Activated CD8-positive, alpha-beta T cell treated with anti-CD3 and anti-CD28 coated beads for 36 hours (primary cell): Measurements from ENCODE around the gene ANKRD33B. TPM values are rescaled to one million over a fixed set of nuclear protein-coding genes. Genes with fewer than 3 reads are reported as not detected.

Experiments used
- ATAC-seq: fragments of 200-7000 bp; cut with Tn5 transposase; one replicate; pipeline ENCODE4 v1.10.0; 2021; ENCODE audit warnings: mild to moderate bottlenecking, moderate library complexity
- CTCF ChIA-PET: fragments of 350-600 bp; sonication (Branson Sonifier 250); formaldehyde crosslinking; loops from one replicate; lab custom pipeline; 2021; ENCODE audit warnings: antibody characterized with exemption; lab: Charles Lee
- POLR2A ChIA-PET: fragments of 350-600 bp; sonication (Branson Sonifier 250); formaldehyde crosslinking; loops from one replicate; lab custom pipeline; 2021; ENCODE audit warnings: antibody characterized with exemption; lab: Charles Lee
- DNase-seq: peaks from one replicate; pipeline ENCODE4 v3.0.0-alpha.2; 2020
- H3K27ac Mint-ChIP-seq: one replicate; pipeline ENCODE4 v1.8.0; 2021; ENCODE audit warnings: mild to moderate bottlenecking, mixed read lengths
- H3K27me3 Mint-ChIP-seq: one replicate; pipeline ENCODE4 v1.8.0; 2021; ENCODE audit warnings: mixed read lengths
- H3K36me3 Mint-ChIP-seq: one replicate; pipeline ENCODE4 v1.8.0; 2021; ENCODE audit warnings: low read depth, mixed read lengths
- H3K4me1 Mint-ChIP-seq: one replicate; pipeline ENCODE4 v1.8.0; 2021; ENCODE audit warnings: low read depth, mixed read lengths
- H3K4me3 Mint-ChIP-seq: one replicate; pipeline ENCODE4 v1.8.0; 2021; ENCODE audit warnings: mild to moderate bottlenecking, moderate library complexity, mixed read lengths
- H3K9me3 Mint-ChIP-seq: one replicate; pipeline ENCODE4 v1.8.0; 2021; ENCODE audit warnings: mixed read lengths
- intact Hi-C: fragments of 100-400 bp; cut with micrococcal nuclease; formaldehyde crosslinking; loops from one replicate; pipeline ENCODE4 v1.10.0; 2022
- total RNA-seq, 2 experiments: library from RNA; stranded (reverse); gene quantifications; one replicate each; pipeline ENCODE4 v1.2.3, GENCODE V29; 2021
- TF ChIP-seq, protein P1 (sequence below): fragments of 200-600 bp; IDR thresholded peaks from one replicate; pipeline ENCODE4 v1.8.0; 2022; ENCODE audit warnings: antibody characterized with exemption, mild to moderate bottlenecking

The ANKRD33B gene
- total RNA-seq, 2 experiments from 2014 or later, result 13.6 to 13.8 TPM

DNA sequence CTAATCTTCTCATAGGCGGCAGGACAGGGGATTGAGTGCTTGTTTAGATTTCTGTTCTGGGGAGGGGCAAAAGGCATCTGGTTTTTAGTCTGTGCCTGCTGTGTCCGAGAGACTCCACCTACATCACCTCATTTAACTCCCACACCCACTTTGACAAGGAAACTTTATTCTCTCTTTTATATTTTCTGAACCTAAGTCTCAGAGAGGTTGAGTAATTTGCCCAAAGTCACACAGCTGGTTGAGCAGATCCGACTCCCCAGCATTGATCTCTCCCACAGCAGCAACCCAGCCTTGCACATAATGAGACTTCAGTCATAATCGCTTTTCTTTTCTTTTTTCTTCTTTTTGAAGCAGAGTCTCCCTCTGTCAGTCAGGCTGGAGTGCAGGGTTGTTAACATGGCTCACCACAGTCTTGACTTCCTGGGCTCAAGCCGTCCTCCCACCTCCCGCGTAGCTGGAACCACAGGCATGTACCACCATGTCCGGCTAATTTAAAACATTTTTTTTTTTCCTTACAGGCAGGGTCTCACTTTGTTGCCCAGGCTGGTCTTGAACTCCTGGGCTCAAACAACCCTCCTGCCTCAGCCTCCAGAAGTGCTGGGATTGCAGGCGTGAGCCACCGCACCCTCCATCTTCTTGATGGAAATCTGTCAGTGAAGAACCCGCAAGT, 36.5 kb upstream of the ANKRD33B start:
- H3K4me3 Mint-ChIP-seq, result no peak overlapping the region
- ChIA-PET CTCF (interaction anchor here (0.9 kb wide), 1 partner anchor 100 kb away, joined by 3 read pairs; no protein-coding TSS in a partner anchor), POLR2A (no interaction called here)
- TF ChIP-seq, protein P1, sequence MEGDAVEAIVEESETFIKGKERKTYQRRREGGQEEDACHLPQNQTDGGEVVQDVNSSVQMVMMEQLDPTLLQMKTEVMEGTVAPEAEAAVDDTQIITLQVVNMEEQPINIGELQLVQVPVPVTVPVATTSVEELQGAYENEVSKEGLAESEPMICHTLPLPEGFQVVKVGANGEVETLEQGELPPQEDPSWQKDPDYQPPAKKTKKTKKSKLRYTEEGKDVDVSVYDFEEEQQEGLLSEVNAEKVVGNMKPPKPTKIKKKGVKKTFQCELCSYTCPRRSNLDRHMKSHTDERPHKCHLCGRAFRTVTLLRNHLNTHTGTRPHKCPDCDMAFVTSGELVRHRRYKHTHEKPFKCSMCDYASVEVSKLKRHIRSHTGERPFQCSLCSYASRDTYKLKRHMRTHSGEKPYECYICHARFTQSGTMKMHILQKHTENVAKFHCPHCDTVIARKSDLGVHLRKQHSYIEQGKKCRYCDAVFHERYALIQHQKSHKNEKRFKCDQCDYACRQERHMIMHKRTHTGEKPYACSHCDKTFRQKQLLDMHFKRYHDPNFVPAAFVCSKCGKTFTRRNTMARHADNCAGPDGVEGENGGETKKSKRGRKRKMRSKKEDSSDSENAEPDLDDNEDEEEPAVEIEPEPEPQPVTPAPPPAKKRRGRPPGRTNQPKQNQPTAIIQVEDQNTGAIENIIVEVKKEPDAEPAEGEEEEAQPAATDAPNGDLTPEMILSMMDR, result no peak
- peaks cover 9% of the 10 kb centered on the region for H3K27me3 Mint-ChIP-seq
- H3K4me1 Mint-ChIP-seq, result no peaks in the 10 kb centered on the region
- DNase-seq (no peak), ATAC-seq (no peak)
- no peaks in the 10 kb centered on the region for H3K36me3 Mint-ChIP-seq
- peaks cover 3% of the 10 kb centered on the region for H3K9me3 Mint-ChIP-seq
- intact Hi-C loops, result no loop called here
- no peak overlapping the region for H3K27ac Mint-ChIP-seq

DNA sequence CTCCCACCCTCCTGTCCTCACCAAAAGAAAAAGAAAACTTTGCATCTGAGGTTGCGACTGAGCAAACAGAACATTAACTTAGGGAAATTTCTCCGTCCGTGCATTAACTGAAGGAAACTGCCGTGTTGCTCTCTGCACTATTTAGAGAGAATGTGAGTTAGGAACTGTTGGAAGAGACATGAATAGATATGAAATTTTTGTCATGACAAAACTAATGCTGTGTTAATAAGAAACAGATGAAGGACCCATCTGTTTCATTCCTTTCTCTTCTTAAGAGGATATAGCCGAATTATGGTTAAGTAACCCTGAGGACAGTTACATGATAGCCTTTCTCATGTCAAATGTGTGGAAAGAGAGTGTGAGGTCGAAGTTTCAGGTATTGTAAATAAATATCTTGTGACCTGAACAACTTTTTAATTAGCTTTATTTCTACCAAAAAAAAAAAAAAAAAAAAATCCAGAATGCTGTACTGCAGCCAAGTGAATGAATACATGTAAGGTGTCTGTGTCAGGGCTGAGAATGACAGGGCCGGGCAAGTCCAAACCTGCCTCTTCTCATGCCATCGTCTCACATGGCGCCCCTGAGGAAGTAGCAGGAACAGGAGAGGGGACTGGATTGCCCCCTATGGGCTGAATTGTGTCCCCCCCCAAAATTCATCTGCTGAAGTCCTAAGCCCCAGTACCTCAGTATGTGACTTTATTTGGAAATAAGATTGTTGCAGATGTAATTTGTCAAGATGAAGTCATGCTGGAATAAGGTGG, 35.6 kb upstream of the ANKRD33B start:
- Mint-ChIP-seq H3K4me3 (no peak overlapping the region), H3K36me3 (no peaks in the 10 kb centered on the region), H3K9me3 (peaks cover 1% of the 10 kb centered on the region), H3K27ac (no peak overlapping the region), H3K4me1 (no peaks in the 10 kb centered on the region), H3K27me3 (peaks cover 11% of the 10 kb centered on the region)
- DNase-seq, result no peak
- intact Hi-C loops, result no loop called here
- no peak for ATAC-seq
- CTCF ChIA-PET, result interaction anchor here (0.9 to 1.1 kb wide), 2 partner anchors 76 to 99 kb away, joined by 3 read pairs; no protein-coding TSS in a partner anchor
- POLR2A ChIA-PET, result no interaction called here
- TF ChIP-seq, protein P1, result no peak

DNA sequence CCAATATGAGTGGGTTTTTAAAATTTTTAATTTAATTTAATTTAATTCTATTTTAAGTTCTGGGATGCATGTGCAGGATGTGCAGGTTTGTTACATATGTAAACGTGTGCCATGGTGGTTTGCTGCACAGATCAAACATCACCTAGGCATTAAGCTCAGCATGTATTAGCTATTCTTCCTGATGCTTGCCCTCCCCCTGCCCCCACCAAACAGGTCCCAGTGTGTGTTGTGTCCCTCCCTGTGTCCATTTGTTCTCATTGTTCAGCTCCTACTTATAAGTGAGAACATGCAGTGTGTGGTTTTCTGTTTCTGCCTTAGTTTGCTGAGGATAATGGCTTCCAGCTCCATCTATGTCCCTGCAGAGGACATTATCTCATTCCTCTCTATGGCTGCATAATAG, 35.0 kb upstream of the ANKRD33B start:
- no peak overlapping the region for H3K4me3 Mint-ChIP-seq
- H3K36me3 Mint-ChIP-seq, result no peaks in the 10 kb centered on the region
- H3K4me1 Mint-ChIP-seq, result no peaks in the 10 kb centered on the region
- ChIA-PET POLR2A (no interaction called here), CTCF (interaction anchor here (1.1 kb wide), 1 partner anchor 76 kb away, joined by 3 read pairs; no protein-coding TSS in a partner anchor)
- ATAC-seq, result no peak
- intact Hi-C loops, result no loop called here
- no peak for DNase-seq
- no peak overlapping the region for H3K27ac Mint-ChIP-seq
- TF ChIP-seq, protein P1, result no peak
- H3K9me3 Mint-ChIP-seq, result no peaks in the 10 kb centered on the region
- H3K27me3 Mint-ChIP-seq, result peaks cover 11% of the 10 kb centered on the region

DNA sequence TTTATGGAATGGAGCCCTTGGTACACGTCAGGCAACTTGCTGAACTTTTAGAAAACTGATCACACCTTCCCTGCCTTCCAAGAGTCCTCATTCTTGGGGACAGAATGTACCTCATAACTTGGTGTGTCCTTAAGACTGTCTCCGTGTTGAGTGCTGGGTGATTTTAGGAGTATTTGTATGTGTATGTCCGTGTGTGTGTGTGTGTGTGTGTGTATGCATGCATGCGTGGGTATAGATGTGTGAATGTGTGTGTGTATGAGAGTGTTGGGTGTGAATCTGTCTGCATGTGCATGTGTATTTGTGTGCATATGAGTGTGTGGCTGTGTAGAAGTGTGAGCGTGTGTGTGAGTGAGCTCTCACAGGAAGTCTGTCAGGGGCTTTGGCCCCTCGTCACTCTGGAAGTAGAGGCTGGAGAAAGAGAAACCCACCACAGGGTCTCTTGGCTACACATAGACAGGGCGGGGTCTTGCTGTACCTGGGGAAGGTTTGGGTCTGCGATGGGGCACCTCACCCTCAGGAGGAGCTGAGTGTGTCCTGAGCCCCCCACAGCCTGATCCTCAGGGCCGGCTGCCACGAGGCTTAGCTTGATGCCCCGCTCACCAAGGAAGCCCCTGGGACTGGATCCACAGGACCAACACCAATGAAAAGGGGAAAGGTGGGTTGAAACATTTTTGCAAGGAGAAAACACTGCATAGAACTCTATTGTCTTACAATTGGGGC, 33.1 kb upstream of the ANKRD33B start:
- Mint-ChIP-seq H3K4me3 (no peak overlapping the region), H3K27me3 (peaks cover 11% of the 10 kb centered on the region), H3K9me3 (no peaks in the 10 kb centered on the region), H3K36me3 (no peaks in the 10 kb centered on the region), H3K4me1 (no peaks in the 10 kb centered on the region), H3K27ac (no peak overlapping the region)
- intact Hi-C loops, result no loop called here
- ATAC-seq (no peak), DNase-seq (no peak)
- POLR2A ChIA-PET, result no interaction called here
- CTCF ChIA-PET, result no interaction called here
- TF ChIP-seq, protein P1, result no peak
